T-helper 9 cell (primary cell): ENCODE data around the gene TGFB1I1.
"Not testable (repeated sequence)": the region's sequence is repeated elsewhere in the genome, so short reads cannot be mapped to it uniquely, and the experiment has no call there.

Experiments
- DNase-seq: peaks from one replicate; pipeline ENCODE4 v3.0.0-alpha.2; 2020
- total RNA-seq, 2 donors: gene quantifications; one replicate each; lab custom pipeline; 2026; lab: John Stamatoyannopoulos, UW

TGFB1I1 gene
- total RNA-seq, result 1.0 to 1.4 reads per million in 2 donors

DNA sequence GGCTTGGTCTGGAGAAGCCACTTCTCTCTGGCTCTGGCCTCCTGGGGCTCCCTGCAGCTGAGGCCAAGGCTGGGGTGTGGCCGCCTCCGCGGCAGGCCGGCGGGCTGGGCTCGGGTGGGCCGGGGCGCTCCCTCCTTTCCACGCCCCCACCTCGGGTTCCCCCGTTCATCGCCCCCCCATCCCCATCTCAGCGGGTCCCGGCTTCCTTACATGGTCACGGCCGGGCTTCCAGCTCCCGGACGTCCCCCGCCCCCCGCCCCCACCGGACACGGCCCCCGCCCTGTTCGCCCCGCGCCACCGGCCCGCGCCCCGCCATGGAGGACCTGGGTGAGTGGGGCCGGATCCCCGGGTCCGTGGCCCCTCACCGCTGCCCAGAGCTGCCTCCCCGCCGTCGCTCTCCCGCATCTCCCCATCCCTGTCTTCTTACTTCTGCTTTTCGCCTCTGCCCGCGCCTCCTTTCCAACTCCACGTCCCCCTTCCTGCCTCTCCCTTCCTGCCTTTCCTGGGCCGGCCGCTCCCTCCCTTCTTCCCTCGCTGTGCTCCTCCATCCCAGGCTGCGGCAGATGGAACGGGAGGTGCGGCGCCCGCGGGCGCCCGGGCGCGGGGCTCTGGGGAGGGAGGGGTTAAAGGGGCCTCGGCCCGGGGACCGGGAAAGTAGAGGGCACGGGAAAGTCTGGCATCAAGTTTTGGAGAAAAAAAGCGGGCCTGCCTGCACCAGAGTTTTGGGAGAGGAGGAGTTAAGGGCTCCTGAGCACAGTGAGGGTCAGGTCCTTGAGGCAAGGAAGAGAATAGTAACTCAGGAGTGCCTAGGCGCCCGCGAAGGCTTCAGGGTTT is at the start of gene TGFB1I1:
TSS of gene TGFB1I1 (plus strand) at position 278 of the 834 bp plus-strand sequence. CDS start at position 315, 37 bp downstream.
- DNase-seq, result no peak

DNA sequence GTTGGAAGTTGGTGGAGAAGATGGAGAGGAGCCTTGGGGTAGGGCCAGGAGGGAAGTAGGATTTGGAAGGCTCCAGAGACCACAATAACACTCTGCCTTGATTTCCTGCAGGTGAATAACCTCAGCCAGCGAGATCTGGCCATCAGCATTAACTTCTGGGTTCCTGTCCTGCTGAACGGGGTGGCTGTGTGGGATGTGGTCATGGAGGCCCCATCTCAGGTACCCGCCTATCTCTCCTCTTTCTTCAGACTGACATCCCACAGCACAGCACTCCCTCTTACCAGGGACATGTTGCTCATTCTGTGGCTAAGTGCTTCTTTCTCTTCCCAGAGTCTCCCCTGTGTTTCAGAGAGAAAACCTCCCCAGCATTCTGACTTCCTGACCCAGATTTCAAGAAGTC is 48.7 kb upstream of the TGFB1I1 start:
- DNase-seq, result no peak

DNA sequence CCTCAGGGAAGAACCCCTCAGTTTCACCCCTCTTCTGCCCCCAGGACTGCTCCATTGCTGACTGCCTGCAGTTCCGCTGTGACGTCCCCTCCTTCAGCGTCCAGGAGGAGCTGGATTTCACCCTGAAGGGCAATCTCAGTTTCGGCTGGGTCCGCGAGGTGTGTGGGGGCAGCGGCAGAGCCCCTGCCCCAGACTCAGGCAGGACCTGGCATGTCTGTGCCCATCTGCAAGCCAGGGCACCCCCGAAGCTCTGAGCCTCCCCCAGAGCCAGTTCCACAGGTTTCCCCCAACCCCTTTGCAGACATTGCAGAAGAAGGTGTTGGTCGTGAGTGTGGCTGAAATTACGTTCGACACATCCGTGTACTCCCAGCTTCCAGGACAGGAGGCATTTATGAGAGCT is 48.2 kb upstream of the TGFB1I1 start:
- no peak for DNase-seq

DNA sequence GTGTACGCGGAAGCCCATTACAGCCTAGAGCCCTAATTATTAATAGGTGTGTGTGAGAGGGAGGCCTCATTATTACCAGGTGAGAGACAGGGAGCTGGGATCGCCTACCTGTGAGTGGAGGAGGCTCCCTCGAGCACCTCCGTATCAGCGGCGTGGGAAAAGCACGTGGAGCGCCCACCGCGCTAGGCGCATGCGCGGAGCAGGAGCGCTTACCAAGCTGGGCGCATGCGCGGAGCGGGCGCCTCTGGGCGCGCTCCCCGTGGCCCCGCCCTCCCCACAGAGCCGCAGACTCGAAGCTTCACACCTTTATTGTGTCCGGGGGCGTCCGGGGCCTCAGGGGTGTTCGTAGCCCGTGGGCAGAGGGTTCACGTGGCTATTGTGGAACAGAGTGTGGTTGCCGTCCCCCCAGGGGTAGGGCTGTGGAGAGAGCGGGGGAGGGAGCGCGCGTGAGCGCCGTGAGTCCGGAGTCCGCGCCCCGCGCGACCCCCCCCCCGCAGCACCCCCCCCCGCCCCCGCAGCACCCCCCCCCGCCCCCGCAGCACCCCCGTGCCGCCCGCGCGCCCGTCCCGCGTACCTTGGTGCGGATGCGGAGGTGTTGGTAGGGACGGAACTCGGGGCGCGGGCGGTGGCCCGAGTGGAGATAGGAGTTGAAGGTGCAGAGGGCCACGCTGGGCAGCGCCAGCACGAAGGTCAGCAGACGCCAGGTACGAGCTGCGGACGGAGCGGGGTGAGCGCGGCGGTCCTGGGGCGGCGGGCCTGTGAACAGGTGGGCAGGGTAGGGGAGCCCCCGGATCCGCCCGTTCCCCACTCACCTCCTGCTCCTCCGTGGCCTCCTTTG is 44.3 kb upstream of the TGFB1I1 start:
- DNase-seq, result peak; percentile 31

DNA sequence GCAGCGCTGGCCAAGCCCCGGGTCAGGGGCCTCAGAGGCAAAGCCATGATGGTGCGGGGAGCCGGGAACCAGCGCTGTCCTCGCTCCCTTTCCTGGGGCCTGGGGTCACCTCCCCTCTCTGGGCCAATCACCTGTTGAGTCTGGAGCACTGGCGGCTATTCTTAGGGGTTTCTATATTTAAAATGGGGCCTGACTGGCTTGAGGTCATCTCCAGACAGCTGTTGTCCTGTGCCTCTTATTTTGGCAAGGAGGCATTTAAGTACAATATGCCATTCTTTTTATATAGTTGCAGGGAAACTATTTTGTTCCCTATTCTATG is 43.7 kb upstream of the TGFB1I1 start, which contains the start of gene COX6A2:
TSS of gene COX6A2 (minus strand) at position 82 of the 319 bp plus-strand sequence. CDS start at position 47, 35 bp downstream.
- no peak for DNase-seq

DNA sequence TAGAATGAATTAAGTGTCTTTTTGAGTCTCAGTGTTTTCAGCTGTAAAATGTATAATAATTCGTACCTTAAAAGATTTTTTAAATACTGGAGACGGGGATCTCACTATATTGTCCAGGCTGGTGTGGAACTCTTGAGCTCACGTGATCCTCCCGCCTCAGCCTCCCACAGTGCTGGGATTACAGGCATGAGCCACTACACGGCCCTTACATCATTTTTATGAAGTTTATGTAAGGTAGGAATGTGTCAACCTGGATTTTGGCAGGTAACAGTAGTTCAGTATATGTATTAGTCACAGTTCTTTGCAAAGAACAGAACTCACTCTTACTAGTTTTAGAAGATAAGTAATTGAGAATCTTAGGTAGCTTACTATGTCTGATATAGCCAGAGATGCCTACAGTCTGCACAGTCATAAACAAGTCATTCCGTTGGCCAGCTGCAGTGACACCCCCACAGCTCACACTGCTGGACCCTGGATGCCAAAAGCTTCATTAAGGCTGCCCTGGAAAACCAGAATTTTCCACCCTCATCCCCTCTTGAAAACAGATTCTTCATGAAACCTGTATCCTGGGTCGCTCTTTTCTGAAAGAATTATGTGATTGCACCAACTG is 43.2 kb upstream of the TGFB1I1 start:
- DNase-seq, result no peak

DNA sequence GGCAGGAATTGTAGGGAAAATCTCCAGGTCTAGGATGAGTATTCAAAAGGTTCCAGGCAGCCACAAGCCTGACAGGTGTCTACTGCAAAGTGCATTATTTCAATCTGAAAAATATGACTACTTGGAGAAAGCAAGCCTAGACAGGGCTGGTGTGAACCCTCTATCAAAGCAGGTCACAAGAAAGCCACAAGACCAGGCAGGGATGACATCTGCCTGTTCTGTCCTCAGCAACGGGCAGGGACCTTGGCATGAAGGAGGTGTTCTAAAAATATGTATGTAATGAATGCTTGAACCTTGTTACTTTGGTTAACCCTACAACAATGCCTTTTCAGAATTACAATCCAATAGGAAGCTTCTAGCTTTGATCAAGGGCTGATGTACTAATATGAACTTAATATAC is 42.6 kb upstream of the TGFB1I1 start:
- DNase-seq, result no peak

DNA sequence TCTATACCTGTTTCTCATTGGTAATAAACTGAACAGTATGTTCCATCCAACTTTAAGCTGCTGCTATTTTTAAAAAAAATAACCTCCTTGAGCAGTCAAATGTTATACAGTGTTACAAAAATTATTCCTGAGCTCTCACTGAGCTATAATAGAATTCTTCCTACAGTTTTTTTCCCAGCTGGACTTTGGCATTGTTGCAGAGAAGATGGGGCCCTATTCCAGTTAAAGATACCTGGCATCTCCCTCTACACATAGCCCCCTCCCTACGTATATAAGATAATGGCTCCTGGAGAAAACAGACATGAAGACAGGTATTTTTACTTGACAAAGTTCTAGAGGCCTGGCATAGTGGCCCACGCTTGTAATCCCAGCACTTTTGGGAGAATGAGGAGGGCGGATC is 42.2 kb upstream of the TGFB1I1 start:
- DNase-seq, result no peak

DNA sequence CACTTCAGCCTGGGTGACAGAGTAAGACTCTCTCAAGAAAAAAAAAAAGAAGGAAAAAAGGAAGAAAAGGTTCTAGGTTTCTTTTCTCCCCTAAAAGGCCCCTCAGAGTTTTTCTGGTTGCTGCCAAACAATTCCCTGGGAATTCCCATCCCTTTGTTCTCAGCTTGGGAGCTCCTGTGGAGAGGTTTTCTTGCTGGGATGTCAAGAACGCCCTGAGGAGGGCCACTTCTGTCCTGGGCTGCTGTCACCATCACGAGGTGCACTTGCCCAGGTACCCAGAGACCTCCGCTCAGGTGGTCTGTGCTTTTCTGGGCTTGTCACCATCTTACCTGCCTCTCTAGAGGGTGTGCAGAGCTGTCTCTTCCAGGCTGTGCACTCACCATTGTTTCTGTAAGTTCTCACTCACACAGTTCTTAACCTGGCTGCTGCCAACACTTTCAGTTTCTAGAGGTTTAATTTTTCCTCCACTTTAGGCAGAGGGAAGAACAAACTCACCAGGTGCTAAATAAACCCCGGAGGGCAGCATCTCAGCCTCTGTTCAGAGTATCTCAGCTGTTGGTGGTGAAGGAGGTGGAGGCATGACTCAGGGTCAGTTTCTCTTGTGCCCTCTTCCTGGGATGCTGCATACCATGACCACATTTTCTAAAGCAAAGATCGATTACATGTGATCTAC is 41.4 kb upstream of the TGFB1I1 start:
- DNase-seq, result no peak

DNA sequence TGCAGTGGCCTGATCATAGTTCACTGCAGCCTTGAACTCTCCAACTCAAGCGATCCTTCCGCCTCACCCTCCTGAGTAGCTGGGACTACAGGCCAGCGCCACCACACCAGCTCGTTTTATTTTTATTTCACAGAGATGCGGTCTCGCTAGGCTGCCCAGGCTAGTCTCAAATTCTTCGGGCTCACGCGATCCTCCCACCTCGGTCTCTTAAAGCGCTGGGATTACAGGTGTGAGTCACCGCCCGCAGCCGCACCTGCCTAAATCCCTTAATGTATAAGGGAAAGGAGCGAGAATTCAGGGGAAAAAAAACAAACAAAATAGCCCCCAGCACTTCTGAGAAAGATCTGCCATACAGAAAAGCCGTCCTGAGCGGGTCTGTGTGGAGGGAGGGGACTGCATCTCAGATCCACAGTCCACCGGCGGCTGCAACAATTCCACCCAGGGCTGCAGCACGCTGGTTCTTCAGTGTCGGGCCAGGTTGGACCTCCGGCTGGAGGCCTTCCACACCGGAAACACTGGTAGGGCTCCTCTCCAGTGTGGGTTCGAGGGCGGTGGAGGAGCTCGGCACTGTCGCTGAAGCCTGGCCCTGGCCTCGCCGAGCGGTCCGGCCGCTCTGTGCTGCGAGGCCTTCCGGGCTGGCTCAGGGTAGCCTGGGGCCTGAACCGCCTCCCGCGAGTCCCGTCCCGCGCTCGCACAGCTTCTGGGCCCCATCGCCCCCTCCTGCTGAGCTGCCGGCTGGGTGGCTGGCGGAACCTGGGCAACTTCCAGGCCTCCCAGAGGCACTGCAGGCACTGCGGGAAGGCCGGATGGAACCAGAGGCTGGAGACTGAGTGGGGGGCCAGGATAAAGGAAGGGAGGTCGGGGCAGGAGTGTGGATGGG is 36.4 kb upstream of the TGFB1I1 start:
- no peak for DNase-seq

DNA sequence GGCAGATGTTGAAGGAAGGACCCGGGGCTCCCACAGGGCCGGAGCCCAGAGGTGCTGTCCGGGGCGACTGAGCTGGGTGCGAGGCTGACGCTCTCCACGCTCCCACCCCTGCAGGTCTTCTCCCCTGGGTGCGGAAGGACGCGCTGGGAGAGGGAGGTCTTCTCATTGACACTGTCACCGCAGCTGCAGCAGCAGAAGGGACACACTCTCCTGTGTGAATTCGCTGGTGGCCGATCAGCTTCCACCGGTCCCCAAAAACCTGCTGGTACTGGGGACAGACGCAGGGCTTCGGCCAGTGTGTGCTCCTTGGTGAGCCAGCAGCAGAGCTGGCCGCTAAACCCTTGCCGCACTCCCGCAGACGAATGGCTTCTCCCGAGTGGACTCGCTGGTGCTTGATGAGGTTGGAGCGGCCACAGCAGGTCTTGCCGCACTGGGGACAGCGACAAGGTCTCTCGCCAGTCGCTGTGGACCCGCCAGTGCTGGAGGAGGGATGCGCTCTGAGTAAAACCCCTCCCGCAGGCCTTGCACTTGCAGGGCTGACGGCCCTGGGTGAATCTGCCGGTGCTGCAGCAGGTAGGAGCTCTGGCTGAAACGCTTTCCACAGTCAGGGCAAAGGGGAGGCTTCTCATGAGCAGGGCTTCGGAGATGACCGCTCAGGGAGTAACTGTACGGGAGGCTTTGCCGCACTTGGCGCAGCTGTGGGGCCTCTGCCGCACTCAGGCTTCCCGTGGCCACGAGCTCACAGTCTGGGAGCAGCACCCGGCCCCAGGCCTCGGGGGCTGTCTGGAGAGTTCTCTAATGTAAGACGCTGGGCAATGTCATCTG is 35.5 kb upstream of the TGFB1I1 start:
- DNase-seq, result no peak

DNA sequence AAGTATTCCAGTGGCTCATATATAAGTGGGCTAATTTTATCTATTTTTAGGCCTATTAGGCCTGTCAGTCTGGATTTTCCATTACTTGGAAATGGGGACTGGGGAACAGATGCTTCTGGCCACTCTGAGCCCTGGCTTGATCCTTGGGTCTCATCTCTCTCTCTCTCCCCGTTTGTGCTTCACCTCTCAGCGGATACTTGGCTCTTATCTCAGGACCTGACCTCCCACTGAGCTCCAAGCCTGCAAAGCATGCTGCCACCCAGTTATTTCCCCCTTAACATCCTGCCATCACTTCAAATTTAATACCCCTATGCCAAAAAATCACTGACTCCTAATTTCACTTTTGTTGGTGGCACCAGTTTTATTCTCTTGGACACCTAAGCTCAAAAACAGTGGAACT is 33.5 kb upstream of the TGFB1I1 start:
- DNase-seq, result no peak

DNA sequence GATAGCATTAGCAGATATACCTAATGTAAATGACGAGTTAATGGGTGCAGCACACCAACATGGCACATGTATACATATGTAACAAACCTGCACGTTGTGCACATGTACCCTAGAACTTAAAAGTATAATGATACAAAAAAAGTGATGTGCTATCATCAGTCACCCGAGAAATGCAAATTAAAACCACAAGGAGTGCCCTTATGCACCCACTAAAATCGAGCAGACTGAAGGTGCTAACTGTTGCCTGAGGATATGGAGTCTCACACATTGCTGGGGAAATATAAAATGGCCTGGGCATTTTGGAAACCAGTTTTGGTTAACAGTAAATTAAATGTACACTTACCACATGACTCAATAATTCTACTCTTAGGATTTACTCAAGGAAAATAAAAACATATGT is 32.9 kb upstream of the TGFB1I1 start:
- DNase-seq, result not testable (repeated sequence)

DNA sequence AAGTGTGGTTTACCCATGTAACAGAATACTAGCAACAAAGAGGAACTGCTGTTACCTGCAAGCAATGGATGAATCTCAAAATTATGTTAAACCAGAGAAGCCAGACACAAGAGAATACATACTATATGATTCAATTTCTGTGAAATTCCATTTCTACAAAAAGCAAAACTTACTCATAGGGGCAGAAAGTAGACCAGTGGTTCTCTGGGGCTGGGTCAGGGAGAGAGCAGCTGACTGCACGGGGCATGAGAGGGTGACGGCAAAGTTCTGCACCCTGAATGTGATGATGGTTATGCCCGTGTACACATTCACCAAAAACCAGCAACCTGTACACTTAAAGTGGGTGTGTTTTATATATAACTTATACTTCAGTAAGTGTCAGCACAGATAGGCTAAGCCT is 32.4 kb upstream of the TGFB1I1 start:
- no peak for DNase-seq

DNA sequence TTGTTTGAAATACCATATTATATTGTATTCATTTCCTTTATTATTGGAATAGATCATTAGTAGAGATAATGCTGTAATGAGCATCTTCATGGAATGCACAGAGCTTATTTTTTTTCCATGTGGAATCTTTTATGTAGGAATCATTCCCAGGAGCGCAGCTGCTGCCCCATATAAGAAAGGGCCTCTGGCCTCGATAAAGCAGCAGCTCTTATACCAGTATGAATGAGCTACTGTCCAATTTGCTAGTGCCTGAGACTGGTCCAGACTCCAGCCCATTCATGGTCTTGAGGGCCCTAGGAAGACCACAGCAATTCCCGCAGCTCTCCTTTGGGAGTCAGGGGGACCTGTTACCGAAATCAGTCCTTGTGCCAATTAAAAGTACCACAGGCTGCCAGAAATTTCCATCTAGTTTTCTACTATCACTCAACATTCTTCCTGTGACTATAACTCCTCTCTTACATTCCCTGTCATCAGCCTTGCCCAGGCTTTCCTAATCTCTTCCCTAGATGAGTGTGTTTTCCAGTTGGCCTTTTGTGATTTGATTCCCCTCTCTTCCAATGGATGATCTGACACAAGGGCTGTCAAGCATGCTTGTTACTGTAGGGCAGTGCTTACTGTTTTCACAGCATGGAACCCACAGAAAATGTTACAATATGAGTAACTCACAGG is 31.3 kb upstream of the TGFB1I1 start:
- DNase-seq, result no peak

DNA sequence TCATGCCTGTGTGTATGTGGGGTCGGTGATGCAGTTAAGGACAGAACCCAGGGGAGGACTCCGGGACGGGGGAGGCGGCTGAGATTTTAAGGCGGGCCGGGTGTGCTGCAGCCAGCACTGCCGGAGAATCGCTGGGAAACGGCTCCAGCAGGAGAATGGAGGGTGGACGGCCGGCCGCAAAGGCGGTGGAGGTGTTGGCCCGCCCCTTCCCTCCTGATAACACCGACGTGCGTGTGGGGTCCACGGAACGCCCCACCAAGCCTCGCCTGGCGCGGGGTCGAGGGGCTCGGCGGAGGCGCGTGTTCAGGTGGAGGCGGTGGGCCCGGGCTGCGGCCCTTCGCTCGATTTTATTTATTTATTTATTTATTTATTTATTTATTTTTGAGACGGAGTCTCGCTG is 30.0 kb upstream of the TGFB1I1 start:
- no peak for DNase-seq

DNA sequence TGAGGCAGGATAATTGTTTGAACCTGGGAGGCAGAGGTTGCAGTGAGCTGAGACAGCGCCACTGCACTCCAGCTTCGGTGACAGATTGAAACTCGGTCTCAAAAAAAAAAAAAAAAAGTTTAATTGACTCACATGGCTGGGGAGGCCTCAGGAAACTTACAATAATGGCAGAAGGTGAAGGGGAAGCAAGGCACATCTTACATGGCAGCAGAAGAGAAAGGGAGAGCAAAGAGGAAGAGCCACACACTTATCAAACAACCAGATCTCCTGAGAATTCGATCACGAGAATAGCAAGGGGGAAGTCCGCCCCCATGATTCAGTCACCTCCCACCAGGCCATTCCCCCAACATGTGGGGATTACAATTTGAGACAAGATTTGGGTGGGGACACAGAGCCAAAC is 26.0 kb upstream of the TGFB1I1 start:
- DNase-seq, result not testable (repeated sequence)

DNA sequence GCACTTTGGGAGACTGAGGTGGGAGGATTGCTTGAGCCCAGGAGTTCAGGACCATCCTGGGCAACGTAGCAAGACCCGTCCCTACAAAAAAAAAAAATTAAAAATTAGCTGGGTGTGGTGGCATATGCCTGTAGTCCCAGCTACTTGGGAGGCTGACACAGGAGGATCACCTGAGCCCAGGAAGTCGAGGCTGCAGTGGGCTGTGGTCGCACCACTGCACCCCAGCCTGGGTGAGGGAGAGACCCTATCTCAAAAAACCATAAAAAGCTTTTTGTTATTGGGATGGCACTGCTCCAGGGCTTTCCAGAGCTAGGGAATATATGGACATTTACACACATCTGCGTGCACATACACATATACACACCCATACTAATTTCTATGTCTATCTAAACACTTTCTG is 20.8 kb upstream of the TGFB1I1 start:
- no peak for DNase-seq

DNA sequence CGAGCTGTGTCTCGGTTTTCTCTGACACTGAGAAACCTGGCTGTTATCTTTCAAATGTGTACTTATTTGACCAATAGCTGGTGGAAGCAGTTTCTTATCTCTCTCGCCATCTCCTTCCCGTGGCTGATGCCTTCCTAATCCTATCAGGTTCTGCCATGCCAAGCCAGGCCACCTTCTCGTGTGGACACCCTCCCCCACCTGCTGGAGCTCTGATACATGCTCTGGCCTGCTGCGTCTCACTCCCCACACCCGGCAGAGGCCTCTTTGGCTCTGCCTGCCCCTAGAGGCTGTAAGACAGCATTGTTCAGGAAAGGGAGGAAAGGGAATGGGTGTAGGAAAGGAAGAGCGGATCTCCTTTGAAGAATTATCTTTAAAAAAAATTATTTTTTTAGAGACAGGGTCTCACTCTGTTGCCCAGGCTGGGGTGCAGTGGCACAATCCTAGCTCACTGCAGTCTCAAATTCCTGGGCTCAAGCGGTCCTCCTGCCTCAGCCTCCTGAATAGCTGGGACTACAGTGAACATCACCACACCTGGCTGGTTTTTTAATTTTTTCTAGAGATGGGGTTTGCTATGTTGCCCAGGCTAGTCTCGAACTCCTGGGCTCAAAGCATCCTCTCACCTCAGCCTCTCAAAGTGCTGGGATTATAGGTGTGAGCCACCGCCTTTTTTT is 20.1 kb upstream of the TGFB1I1 start:
- no peak for DNase-seq

DNA sequence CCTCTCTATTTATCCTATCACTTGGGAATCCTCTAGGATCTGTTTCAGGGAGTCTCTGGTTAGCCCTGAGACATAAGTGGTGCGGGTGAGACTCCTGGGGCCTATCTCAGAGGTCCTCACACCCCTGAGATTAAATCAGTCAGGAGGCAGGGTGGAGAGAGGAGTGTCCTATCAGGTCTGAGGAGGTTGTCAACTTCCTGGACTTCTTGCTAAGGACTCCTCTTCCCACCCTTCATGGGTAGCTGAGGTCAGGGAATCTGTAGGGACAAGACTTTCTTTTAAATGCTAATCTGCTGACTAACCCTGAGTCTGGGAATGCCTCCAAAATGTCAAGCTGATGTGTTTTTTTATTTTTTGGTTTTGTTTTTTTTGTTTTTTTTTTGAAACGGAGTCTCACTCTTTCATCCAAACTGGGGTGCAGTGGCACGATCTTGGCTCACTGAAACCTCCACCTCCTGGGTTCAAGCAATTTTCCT is 19.3 kb upstream of the TGFB1I1 start:
- DNase-seq, result no peak
